Subcutaneous adipose tissue (tissue), 4 donors: ENCODE data around the gene MOSMO. TPM values are rescaled to one million over a fixed set of nuclear protein-coding genes. Genes with fewer than 3 reads are reported as not detected.

Experiments
- total RNA-seq, 4 donors: library from RNA; depleted of rRNA; stranded (reverse); fragments of >200 nt; gene quantifications; one replicate each; pipeline ENCODE4 v1.1.0, GENCODE V29; 2016
- TF ChIP-seq, protein P1 (sequence below): fragments of 450-650 bp; IDR thresholded peaks from one replicate; pipeline ENCODE4 v1.5.1; 2016; ENCODE audit warnings: low read depth, mild to moderate bottlenecking, control low read depth, antibody characterized with exemption, moderate library complexity

Gene MOSMO
- total RNA-seq, 4 donors from 2014 or later, result 15.3 to 33.4 (median 23.8) TPM

- TF ChIP-seq, protein P1, sequence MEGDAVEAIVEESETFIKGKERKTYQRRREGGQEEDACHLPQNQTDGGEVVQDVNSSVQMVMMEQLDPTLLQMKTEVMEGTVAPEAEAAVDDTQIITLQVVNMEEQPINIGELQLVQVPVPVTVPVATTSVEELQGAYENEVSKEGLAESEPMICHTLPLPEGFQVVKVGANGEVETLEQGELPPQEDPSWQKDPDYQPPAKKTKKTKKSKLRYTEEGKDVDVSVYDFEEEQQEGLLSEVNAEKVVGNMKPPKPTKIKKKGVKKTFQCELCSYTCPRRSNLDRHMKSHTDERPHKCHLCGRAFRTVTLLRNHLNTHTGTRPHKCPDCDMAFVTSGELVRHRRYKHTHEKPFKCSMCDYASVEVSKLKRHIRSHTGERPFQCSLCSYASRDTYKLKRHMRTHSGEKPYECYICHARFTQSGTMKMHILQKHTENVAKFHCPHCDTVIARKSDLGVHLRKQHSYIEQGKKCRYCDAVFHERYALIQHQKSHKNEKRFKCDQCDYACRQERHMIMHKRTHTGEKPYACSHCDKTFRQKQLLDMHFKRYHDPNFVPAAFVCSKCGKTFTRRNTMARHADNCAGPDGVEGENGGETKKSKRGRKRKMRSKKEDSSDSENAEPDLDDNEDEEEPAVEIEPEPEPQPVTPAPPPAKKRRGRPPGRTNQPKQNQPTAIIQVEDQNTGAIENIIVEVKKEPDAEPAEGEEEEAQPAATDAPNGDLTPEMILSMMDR, result no peak
These were observed 90.7 kb downstream of the MOSMO start for GRCh38 chr16:22098405-22099255.

GRCh38 chr16:22099256-22099975, 91.5 kb downstream of the MOSMO start:
- TF ChIP-seq, protein P1, result no peak

GRCh38 chr16:22103441-22103840, 95.5 kb downstream of the MOSMO start:
- TF ChIP-seq, protein P1, result no peak

GRCh38 chr16:22109258-22109898, 101.5 kb downstream of the MOSMO start:
- TF ChIP-seq, protein P1, result no peak

DNA sequence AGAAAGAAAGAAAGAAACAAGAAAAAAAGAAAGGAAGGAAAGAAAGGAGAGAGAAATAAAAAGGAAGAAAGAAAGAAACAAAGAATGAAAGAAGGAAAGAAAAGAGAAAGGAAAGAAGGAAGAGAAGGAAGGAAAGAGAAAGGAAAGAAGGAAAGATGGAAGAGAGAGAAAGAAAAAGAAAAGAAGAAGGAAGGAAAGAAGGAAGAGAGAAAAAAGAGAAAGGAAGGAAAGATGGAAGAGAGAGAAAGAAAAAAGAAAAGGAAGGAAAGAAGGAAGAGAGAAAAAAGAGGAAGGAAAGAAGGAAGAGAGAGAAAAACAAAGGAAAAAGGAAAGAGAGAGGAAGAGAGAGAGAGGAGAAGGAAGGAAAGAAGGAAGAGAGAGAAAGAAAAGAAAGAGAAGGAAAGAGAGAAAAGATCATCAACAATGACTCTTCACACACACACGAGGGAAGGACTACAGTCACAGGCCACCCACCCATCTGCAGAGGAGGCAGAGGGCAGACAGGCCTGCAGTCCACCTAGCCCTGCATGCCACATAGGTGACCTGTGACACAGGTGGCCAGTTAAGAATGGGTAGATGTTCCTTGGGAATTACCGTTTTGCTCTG, 108.3 kb downstream of the MOSMO start:
- TF ChIP-seq, protein P1, result no peak

- TF ChIP-seq, protein P1, result no peak
These were observed 109.7 kb downstream of the MOSMO start for GRCh38 chr16:22117609-22118008.

DNA sequence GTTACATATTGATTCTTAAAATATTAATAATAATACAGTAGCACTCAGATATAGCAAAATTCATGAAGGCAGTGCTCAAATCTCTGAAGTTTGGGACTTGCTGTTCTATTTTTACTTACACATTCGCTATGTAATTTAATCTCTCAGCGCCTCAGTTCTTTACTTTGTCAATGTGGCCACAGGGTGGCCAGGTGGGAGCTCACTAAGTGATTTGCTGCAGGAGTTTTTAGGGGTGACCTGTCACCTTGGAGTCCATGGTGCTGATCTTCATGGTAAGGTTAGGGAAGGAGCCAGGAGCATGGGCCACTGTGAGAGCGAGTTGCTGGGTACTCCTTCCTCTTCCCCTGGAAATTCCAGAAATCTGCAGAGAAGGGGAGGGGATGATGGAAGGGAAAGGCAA, 112.5 kb downstream of the MOSMO start:
- TF ChIP-seq, protein P1, result no peak
